ENCODE measurements around the gene PPIL6. TPM values are rescaled to one million over a fixed set of nuclear protein-coding genes. Genes with fewer than 3 reads are reported as not detected.

Gene PPIL6
- polyA plus RNA-seq, 1 donor (not counting 4 experiments of a cell fraction or from before 2014, with no cell fraction given), result 1.4 TPM

DNA sequence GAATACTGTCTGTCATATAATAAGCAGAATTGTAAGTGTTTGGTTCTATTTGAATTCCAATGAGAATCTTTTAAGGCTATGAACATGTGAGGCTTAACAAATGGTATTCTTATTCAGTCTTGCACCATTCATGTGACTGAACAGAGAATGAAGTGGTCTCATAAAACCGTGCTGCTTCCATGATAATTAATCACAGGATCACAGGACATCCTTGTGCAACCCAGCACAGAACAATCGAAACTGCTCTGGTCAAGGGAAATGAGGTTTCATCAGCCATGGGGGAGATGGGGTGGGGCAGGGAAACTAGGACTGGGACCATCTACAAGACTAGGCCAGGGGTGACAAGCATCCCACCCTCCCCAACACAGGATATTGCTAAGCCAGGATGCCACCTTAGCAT is 6.0 kb downstream of the PPIL6 start:
- Histone ChIP-seq H3K27ac (ENCODE audit: control insufficient read depth, insufficient read depth, low read length) (no peak overlapping the region), H3K79me2 (ENCODE audit: control insufficient read depth, insufficient read depth, low read length) (no peaks in the 10 kb centered on the region), H3K4me3 (ENCODE audit: control insufficient read depth in 2 of 3, extremely low read depth in 1 of 3, insufficient read depth in 2 of 3, low read depth in 1 of 3, low read length in 3 of 3) (no peak overlapping the region), H2AFZ (ENCODE audit: control insufficient read depth, low read length) (no peak overlapping the region), H3K36me3 (ENCODE audit: control insufficient read depth in 2 of 2, extremely low read depth in 1 of 2, insufficient read depth in 2 of 2, low read length in 2 of 2) (no peaks in the 10 kb centered on the region), H3K9me3 (ENCODE audit: control insufficient read depth, low read depth, low read length) (no peaks in the 10 kb centered on the region), H3K4me2 (ENCODE audit: control insufficient read depth, extremely low read depth, insufficient read depth, low read depth, low read length) (no peak overlapping the region), H3K27me3 (ENCODE audit: control insufficient read depth, extremely low read depth, insufficient read depth, low read length) (no peaks in the 10 kb centered on the region), H4K20me1 (ENCODE audit: control insufficient read depth, extremely low read depth, insufficient read depth, low read length) (no peaks in the 10 kb centered on the region), H3K9me1 (ENCODE audit: control insufficient read depth, extremely low read depth, insufficient read depth, low read length) (no peaks in the 10 kb centered on the region), H3K4me1 (ENCODE audit: control insufficient read depth, extremely low read depth, insufficient read depth, low read length) (peaks cover 10% of the 10 kb centered on the region), H3K9ac (ENCODE audit: control insufficient read depth, extremely low read depth, insufficient read depth, low read length) (no peak overlapping the region)
- FAIRE-seq (no peak), DNase-seq (ENCODE audit: low read depth, low spot score) (no peak)
- TF ChIP-seq, protein P1, sequence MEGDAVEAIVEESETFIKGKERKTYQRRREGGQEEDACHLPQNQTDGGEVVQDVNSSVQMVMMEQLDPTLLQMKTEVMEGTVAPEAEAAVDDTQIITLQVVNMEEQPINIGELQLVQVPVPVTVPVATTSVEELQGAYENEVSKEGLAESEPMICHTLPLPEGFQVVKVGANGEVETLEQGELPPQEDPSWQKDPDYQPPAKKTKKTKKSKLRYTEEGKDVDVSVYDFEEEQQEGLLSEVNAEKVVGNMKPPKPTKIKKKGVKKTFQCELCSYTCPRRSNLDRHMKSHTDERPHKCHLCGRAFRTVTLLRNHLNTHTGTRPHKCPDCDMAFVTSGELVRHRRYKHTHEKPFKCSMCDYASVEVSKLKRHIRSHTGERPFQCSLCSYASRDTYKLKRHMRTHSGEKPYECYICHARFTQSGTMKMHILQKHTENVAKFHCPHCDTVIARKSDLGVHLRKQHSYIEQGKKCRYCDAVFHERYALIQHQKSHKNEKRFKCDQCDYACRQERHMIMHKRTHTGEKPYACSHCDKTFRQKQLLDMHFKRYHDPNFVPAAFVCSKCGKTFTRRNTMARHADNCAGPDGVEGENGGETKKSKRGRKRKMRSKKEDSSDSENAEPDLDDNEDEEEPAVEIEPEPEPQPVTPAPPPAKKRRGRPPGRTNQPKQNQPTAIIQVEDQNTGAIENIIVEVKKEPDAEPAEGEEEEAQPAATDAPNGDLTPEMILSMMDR (optimal IDR thresholded peaks at IDR 0.05 in 1 of 3, IDR thresholded peaks at IDR 0.05 in 1 of 3, conservative IDR thresholded peaks at IDR 0.05 in 1 of 3; ENCODE audit: extremely low read depth in 1 of 3, insufficient read depth in 2 of 3, low read length in 3 of 3), result no peak
- TF ChIP-seq EZH2 (IDR thresholded peaks at IDR 0.05; ENCODE audit: low read length), result no peak
- dilution Hi-C loops (cut with MboI; ENCODE audit: extremely low pct_ligation_motif_present, low sequenced_read_pairs), result no loop called here

DNA sequence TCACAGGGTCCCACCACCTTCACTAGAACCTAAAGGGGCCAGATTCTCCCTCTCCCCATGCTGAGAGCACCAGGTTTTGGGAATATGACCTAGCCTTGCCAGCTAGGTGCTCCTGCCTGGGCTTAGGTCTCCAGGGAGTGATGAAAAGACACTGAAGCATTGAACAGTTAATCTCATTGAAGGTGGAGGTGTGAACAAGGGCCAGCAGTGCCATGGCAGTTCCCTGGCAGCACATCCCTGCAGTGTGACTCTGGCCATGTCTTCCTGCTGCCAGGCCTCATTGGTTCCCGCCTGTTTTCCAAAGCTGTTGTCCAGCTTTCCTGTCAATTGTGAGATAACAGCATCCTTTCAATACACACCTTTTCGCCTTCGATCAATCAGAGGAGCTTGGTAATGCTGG is 10.9 kb downstream of the PPIL6 start:
- no peaks in the 10 kb centered on the region for H3K9me3 ChIP-seq (ENCODE audit: control insufficient read depth, low read depth, low read length)
- no peak overlapping the region for H3K4me3 ChIP-seq (ENCODE audit: control insufficient read depth in 2 of 3, extremely low read depth in 1 of 3, insufficient read depth in 2 of 3, low read depth in 1 of 3, low read length in 3 of 3)
- no peak for FAIRE-seq
- H2AFZ ChIP-seq (ENCODE audit: control insufficient read depth, low read length), result no peak overlapping the region
- H3K9ac ChIP-seq (ENCODE audit: control insufficient read depth, extremely low read depth, insufficient read depth, low read length), result no peak overlapping the region
- H3K27me3 ChIP-seq (ENCODE audit: control insufficient read depth, extremely low read depth, insufficient read depth, low read length), result no peaks in the 10 kb centered on the region
- dilution Hi-C loops (cut with MboI; ENCODE audit: extremely low pct_ligation_motif_present, low sequenced_read_pairs), result no loop called here
- H4K20me1 ChIP-seq (ENCODE audit: control insufficient read depth, extremely low read depth, insufficient read depth, low read length), result no peaks in the 10 kb centered on the region
- no peaks in the 10 kb centered on the region for H3K79me2 ChIP-seq (ENCODE audit: control insufficient read depth, insufficient read depth, low read length)
- no peak overlapping the region for H3K4me2 ChIP-seq (ENCODE audit: control insufficient read depth, extremely low read depth, insufficient read depth, low read depth, low read length)
- H3K36me3 ChIP-seq (ENCODE audit: control insufficient read depth in 2 of 2, extremely low read depth in 1 of 2, insufficient read depth in 2 of 2, low read length in 2 of 2), result no peaks in the 10 kb centered on the region
- H3K9me1 ChIP-seq (ENCODE audit: control insufficient read depth, extremely low read depth, insufficient read depth, low read length), result no peaks in the 10 kb centered on the region
- H3K27ac ChIP-seq (ENCODE audit: control insufficient read depth, insufficient read depth, low read length), result no peak overlapping the region
- peaks cover 14% of the 10 kb centered on the region for H3K4me1 ChIP-seq (ENCODE audit: control insufficient read depth, extremely low read depth, insufficient read depth, low read length)
- DNase-seq (ENCODE audit: low read depth, low spot score), result no peak
- TF ChIP-seq, protein P1 (optimal IDR thresholded peaks at IDR 0.05 in 1 of 3, IDR thresholded peaks at IDR 0.05 in 1 of 3, conservative IDR thresholded peaks at IDR 0.05 in 1 of 3; ENCODE audit: extremely low read depth in 1 of 3, insufficient read depth in 2 of 3, low read length in 3 of 3), result no peak
- no peak for TF ChIP-seq EZH2 (IDR thresholded peaks at IDR 0.05; ENCODE audit: low read length)
